ENCODE data around the gene TMA7B.
A peak's percentile ranks its signal among the peaks of the same experiment; 100 is the strongest.

Gene TMA7B

DNA sequence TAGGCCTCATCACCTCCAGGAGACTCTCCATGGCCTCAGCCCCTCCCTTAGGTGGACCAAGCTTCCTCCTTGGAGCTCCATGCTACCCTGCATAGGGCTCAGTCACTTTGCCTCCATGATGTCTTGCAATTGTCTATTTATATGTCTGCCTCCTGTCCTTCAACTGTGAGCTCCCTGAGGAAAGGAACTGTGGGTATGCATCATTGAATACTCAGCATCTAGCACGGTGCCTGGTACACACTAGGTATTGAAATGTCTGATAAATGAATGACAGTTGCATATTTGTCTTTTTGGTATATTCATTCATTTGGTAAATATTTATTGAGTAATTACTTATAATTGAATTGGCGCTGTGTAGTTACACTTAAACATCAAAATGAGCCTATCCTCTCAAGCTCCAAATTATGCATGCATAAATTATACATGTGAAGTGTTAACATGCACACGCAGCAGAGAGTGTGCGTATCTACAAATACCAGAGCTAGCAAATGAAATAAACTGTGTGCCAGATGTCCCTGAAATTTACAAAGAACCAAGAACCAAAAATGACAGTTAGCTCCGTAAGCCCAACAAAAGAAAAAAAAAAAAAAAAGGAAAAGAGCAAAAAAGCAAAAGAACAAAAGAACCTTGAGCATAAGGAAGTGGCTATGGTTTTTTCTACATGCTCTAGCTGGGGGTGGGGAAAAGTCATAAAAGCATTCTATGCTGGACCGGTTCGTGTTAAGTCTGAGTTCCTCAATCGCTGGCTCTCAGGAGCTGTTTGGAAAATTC is 34.1 kb upstream of the TMA7B start:
- Mint-ChIP-seq H3K9me3 (no peaks in the 10 kb centered on the region), H3K27ac (peak overlapping the region; percentile 82), H3K4me1 (ENCODE audit: low read depth) (peaks cover 43% of the 10 kb centered on the region), H3K36me3 (ENCODE audit: low read depth) (peaks cover 35% of the 10 kb centered on the region), H3K27me3 (ENCODE audit: low read depth) (no peaks in the 10 kb centered on the region), H3K4me3 (no peak overlapping the region)

DNA sequence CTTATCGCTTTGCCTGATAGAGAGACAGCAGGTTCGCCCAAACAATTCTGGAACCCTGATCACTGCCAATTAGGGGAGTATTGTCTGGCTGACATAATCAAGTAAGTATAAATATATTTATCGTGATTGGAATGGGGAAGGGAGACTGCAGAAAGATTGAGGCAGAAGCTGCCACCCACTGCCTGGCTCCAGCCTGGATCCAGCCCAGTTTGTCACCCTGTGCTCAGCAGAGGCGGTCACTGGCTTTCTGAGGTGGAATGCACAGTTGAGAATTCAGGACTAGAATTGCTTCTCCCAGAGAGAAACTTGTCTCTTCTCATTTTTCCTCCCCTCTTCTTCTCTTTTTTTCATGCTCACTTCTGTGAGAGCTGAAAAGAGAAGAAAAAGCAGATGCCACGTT is 33.4 kb upstream of the TMA7B start:
- H3K36me3 Mint-ChIP-seq (ENCODE audit: low read depth): peaks cover 35% of the 10 kb centered on the region
- no peaks in the 10 kb centered on the region for H3K9me3 Mint-ChIP-seq
- H3K4me3 Mint-ChIP-seq: no peak overlapping the region
- no peaks in the 10 kb centered on the region for H3K27me3 Mint-ChIP-seq (ENCODE audit: low read depth)
- H3K4me1 Mint-ChIP-seq (ENCODE audit: low read depth): peaks cover 39% of the 10 kb centered on the region
- peak overlapping the region; percentile 82 for H3K27ac Mint-ChIP-seq

DNA sequence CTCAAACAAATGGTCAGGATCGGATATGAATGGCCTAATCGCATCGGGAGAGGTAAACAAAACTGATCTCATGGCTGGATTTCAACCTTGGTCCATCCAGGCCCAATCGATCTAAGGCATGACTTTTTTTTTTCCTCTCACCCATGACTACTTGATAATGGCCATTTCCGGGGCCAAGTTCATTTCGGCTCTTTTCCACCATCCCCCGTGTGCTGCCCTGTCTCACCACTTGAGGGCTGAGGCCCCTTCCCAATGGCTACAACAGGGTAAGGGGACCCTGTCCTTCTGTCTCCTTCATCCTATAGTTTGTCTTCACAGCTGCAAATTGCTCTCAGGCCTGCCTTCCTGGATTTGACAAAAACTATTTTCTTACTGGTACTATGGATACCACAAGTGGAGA is 32.7 kb upstream of the TMA7B start:
- peak overlapping the region; percentile 77 for H3K27ac Mint-ChIP-seq

DNA sequence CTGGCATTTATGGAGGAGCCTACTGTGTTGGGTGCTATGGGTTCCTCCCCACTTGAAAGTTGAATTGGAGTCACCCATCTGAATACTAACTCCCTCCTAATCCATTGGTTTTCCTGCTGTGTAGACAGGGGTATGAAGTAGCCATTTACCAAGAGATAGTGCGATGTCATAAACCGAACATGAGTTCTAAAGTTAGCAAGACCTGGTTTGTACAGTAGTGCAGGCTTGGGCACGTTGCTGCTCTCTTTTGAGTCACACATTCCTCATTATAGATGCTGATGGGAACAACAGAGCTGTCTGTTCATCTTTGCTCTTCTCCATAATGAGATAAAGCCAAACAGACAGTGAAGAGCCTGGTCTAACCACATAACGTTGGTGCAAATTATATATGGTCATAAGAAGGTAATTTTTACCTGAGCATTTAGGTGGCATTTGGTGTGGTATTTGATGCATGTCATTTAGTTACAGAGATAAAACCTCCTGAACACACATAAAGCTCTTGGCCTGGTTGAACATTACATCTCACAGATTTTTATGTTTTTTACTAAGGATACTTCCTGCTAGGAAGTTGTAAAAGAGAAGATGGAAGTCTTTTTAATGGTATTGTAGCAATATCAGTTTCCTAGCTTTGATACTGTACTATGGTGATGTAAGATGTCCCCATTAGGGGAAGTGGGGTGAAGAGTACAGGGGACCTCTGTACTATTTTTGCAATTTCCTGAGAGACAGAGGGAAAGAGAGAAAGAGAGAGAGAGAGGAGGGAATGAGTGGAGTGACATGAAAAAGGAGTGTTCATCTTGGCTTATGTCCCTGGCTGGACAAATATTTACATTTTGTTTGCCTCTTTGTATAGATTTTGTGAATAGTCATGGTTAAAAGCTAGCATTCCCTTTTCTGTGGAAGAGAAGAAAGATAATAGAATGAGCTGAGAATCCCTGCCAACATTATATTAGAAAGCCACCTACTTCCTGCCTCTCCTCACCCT is 31.4 kb upstream of the TMA7B start:
- Mint-ChIP-seq H3K9me3 (no peaks in the 10 kb centered on the region), H3K36me3 (ENCODE audit: low read depth) (peaks cover 33% of the 10 kb centered on the region), H3K4me1 (ENCODE audit: low read depth) (peaks cover 34% of the 10 kb centered on the region), H3K27me3 (ENCODE audit: low read depth) (no peaks in the 10 kb centered on the region), H3K27ac (peak overlapping the region; percentile 77), H3K4me3 (no peak overlapping the region)

More for the DNA sequence above, 32.7 kb upstream of the TMA7B start:
- peaks cover 28% of the 10 kb centered on the region for H3K36me3 Mint-ChIP-seq (ENCODE audit: low read depth)
- H3K9me3 Mint-ChIP-seq: no peaks in the 10 kb centered on the region
- no peaks in the 10 kb centered on the region for H3K27me3 Mint-ChIP-seq (ENCODE audit: low read depth)
- H3K4me3 Mint-ChIP-seq: no peak overlapping the region
- peaks cover 32% of the 10 kb centered on the region for H3K4me1 Mint-ChIP-seq (ENCODE audit: low read depth)

DNA sequence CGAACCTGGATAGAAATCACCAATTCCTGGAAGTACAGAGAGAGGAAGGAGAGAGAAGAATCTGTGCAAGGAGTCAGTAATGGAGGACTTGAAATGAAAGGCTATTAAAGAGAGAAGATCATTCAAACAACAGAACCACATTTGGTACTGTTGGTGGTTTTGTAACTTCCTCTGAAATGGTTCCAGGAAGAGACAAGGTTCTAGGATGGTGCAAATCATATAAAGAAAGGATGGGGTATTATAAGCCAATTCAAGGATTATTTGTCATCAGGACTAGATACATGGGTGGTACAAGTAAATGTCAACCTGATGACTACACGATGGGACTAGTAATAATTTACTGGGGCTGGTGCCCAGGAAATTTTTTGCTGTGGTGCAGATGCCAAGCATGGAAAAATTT is 28.9 kb upstream of the TMA7B start:
- Mint-ChIP-seq H3K4me1 (ENCODE audit: low read depth) (peaks cover 35% of the 10 kb centered on the region), H3K4me3 (no peak overlapping the region), H3K27me3 (ENCODE audit: low read depth) (no peaks in the 10 kb centered on the region), H3K27ac (no peak overlapping the region), H3K9me3 (no peaks in the 10 kb centered on the region), H3K36me3 (ENCODE audit: low read depth) (peaks cover 37% of the 10 kb centered on the region)

DNA sequence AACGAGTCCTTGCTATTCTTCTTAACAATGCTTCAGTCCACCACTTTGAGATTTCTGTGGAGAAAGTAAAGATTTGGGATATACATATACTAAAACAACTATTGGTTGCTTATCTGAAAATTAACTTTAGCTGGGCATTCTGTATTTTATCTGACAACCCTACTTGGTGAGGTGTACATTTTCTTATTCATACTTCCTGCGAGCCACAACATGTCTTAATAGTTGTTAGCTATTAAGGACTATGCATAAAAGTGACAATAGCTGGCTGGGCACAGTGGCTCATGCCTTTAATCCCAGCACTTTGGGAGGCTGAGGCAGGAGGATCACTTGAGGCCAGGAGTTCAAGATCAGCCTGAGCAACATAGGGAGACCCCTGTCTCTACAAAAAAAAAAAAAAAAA is 28.0 kb upstream of the TMA7B start:
- Mint-ChIP-seq H3K4me1 (ENCODE audit: low read depth) (peaks cover 42% of the 10 kb centered on the region), H3K27ac (peak overlapping the region; percentile 73), H3K4me3 (no peak overlapping the region), H3K9me3 (no peaks in the 10 kb centered on the region), H3K27me3 (ENCODE audit: low read depth) (no peaks in the 10 kb centered on the region), H3K36me3 (ENCODE audit: low read depth) (peaks cover 36% of the 10 kb centered on the region)

DNA sequence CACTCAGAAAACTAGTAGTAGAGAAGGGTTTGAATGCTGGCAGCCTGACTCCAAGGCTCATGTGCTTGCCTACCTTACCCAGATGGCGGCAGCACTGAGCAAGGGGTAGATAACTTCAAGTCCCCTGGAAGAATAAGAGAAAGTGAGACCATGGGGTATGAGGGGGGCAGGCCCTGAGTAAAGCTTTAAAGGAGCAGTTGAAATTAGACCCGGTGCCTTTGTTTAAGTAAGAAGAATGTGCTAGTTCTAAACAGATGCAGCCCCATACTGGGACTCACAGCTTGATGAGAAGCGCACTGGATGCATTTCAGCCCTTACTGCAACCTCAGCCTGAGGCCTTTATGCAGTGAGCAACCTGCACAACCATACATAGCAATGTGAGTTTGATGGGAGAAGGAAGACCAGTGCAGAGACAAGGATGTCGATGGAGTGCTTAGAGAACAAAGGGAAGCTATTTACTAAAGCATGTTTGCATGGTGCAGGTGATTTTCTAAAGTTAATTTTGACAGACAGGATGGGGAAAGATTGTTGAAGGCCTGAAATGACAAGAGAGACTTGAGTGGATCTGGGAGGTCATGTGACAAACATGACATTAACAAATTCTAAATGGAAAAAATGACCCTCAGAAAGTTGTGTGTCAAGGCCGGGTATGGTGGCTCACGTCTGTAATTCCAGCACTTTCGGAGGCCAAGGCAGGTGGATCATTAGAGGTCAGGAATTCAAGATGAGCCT is 27.1 kb upstream of the TMA7B start:
- peak overlapping the region; percentile 88 for H3K27ac Mint-ChIP-seq
- H3K4me3 Mint-ChIP-seq: peak overlapping the region; percentile 83
- H3K9me3 Mint-ChIP-seq: no peaks in the 10 kb centered on the region
- peaks cover 32% of the 10 kb centered on the region for H3K36me3 Mint-ChIP-seq (ENCODE audit: low read depth)
- H3K4me1 Mint-ChIP-seq (ENCODE audit: low read depth): peaks cover 51% of the 10 kb centered on the region
- H3K27me3 Mint-ChIP-seq (ENCODE audit: low read depth): no peaks in the 10 kb centered on the region

DNA sequence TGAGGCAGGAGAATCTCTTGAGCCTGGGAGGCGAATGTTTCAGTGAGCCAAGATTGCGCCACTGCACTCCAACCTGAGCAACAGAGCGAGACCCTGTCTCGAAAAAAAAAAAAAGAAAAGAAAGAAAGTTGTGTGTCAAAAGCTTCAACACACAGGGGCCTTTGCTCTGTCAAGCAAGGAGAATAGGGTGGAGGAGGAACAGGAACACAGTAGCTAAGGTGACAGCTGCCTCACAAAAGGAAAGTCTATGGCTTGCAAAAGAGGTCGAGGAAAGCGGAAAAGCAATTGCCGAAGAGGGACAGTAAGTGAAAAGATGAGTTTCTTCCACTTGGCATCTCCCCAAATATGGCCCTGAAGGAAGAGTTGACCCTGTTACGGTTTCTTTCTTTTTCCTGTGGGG is 26.5 kb upstream of the TMA7B start:
- no peaks in the 10 kb centered on the region for H3K9me3 Mint-ChIP-seq
- H3K27me3 Mint-ChIP-seq (ENCODE audit: low read depth): no peaks in the 10 kb centered on the region
- peaks cover 31% of the 10 kb centered on the region for H3K36me3 Mint-ChIP-seq (ENCODE audit: low read depth)
- H3K4me3 Mint-ChIP-seq: peak overlapping the region; percentile 83
- peak overlapping the region; percentile 88 for H3K27ac Mint-ChIP-seq
- peaks cover 58% of the 10 kb centered on the region for H3K4me1 Mint-ChIP-seq (ENCODE audit: low read depth)

DNA sequence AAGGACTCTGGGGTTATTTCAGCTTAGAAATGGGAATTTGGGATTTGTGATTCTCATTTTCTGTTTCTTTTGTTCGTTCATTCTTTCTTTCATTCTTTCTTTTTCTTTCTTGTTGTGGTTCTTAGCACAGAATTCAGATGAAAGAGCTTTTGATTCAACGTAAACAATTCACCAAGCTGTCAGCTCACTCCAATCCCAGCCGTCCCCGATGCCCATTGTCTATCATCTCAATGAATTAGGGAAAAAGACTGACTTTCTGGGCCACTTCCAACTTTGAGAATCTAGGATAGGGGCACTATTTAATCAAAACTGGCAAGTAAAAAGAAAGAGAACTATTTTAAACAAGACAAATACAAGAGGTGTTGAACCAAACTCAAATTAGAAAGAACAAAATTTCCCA is 25.1 kb upstream of the TMA7B start:
- peaks cover 31% of the 10 kb centered on the region for H3K36me3 Mint-ChIP-seq (ENCODE audit: low read depth)
- H3K4me1 Mint-ChIP-seq (ENCODE audit: low read depth): peaks cover 63% of the 10 kb centered on the region
- H3K27ac Mint-ChIP-seq: peak overlapping the region; percentile 79
- peak overlapping the region; percentile 73 for H3K4me3 Mint-ChIP-seq
- H3K9me3 Mint-ChIP-seq: no peaks in the 10 kb centered on the region
- no peaks in the 10 kb centered on the region for H3K27me3 Mint-ChIP-seq (ENCODE audit: low read depth)

DNA sequence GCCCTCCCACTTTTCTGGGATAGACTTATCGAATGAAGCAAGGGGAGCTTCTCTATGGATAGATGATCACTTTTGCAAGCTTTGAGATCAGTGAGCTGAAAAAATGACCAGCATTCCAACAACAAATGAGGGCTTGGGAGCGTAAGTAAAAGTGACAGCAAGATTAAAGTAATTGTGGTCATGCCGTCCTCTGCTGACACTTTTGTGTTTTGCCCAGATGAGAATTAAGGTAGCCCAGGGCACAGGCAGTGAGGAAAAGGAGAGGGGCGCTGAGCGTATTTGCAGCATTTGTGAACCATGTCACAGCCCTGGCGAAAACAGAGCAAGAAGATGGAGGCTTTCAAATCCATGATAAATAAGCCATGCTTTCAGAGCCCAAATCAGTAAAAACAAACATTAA is 24.6 kb upstream of the TMA7B start:
- Mint-ChIP-seq H3K4me1 (ENCODE audit: low read depth) (peaks cover 67% of the 10 kb centered on the region), H3K27ac (peak overlapping the region; percentile 53), H3K27me3 (ENCODE audit: low read depth) (no peaks in the 10 kb centered on the region), H3K9me3 (no peaks in the 10 kb centered on the region), H3K4me3 (peak overlapping the region; percentile 73), H3K36me3 (ENCODE audit: low read depth) (peaks cover 34% of the 10 kb centered on the region)

DNA sequence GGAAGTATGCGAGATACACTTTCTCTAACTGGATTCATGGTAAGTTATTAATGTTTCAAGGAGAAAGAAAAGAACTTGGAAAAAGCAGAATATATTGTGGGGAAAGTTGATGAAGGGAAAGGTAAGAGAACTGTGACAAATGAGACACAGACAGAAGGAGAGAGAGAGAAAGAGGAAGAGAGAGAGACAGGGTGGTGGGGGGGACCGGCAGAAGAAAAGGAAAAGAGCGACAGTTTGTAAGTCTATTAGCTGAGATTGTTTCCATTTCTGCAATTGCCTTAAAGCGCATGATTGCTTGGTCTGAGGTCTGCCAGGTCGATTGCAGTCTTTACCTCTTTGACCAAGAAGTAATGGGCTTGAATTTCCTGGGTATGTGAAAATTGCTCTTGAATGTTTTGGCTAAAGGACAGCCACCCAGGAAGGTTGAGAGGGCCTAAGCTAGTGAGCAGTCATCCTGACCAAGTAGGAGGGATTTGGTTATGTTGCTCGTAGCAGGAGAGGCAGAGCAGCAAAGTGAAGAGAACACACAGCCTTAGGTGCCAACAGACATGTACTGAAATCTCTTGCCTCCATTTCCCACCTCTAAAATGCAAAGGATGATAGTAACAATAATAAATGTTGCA is 23.6 kb upstream of the TMA7B start:
- Mint-ChIP-seq H3K9me3 (no peaks in the 10 kb centered on the region), H3K4me1 (ENCODE audit: low read depth) (peaks cover 75% of the 10 kb centered on the region), H3K36me3 (ENCODE audit: low read depth) (peaks cover 39% of the 10 kb centered on the region), H3K27me3 (ENCODE audit: low read depth) (no peaks in the 10 kb centered on the region), H3K4me3 (peak overlapping the region; percentile 73), H3K27ac (peak overlapping the region; percentile 58)

DNA sequence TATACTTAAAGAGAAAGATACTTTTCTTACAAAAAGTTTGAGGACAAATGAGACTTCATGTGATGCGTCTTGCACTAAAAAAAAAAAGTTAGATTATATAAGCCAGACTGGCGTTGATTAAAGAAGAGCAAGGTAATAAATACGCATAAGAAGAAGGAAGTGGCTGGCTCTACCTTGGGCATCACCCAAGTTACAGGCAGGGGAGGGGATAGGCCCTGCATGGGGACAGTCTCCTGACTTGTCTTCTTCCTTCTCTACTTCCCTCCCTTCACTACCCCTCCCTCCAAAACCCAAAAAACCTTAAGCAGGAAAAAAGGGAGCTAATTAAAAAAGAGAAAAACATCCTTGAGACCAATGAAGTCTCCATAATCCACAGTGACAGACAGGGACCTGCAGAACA is 22.3 kb upstream of the TMA7B start:
- no peaks in the 10 kb centered on the region for H3K9me3 Mint-ChIP-seq
- no peaks in the 10 kb centered on the region for H3K27me3 Mint-ChIP-seq (ENCODE audit: low read depth)
- H3K27ac Mint-ChIP-seq: no peak overlapping the region
- H3K36me3 Mint-ChIP-seq (ENCODE audit: low read depth): peaks cover 41% of the 10 kb centered on the region
- H3K4me3 Mint-ChIP-seq: peak overlapping the region; percentile 30
- peaks cover 84% of the 10 kb centered on the region for H3K4me1 Mint-ChIP-seq (ENCODE audit: low read depth)

DNA sequence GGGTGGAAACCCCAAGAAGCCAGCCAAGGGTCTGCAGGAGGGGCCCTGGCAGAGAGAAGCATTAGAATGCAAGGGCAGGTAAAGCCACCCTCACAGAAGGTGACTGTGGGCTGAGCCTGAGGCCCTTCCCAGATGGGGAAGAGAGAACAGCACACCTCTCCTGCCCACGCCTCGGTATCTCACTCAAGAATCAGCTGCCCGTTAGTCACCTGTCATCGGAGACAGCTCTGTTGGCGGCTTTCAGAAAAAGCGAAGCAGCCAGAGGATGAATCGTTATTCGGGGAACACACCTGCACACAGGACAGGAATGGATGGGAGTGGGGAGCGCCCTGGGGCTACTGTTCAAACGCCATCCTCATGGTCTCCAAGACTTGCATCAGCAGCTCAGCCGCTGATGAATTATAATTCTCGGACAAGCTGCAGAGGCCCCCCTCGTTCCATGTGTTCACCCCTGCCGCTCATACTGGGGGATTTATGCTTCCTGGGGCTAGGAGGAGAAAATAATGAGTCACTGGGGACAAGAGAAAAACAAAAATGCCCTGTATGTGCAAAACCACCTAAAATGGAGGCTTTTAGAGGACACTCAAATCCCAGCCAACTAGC is 21.6 kb upstream of the TMA7B start:
- H3K9me3 Mint-ChIP-seq: no peaks in the 10 kb centered on the region
- no peaks in the 10 kb centered on the region for H3K27me3 Mint-ChIP-seq (ENCODE audit: low read depth)
- H3K27ac Mint-ChIP-seq: no peak overlapping the region
- peaks cover 82% of the 10 kb centered on the region for H3K4me1 Mint-ChIP-seq (ENCODE audit: low read depth)
- peak overlapping the region; percentile 30 for H3K4me3 Mint-ChIP-seq
- peaks cover 39% of the 10 kb centered on the region for H3K36me3 Mint-ChIP-seq (ENCODE audit: low read depth)

DNA sequence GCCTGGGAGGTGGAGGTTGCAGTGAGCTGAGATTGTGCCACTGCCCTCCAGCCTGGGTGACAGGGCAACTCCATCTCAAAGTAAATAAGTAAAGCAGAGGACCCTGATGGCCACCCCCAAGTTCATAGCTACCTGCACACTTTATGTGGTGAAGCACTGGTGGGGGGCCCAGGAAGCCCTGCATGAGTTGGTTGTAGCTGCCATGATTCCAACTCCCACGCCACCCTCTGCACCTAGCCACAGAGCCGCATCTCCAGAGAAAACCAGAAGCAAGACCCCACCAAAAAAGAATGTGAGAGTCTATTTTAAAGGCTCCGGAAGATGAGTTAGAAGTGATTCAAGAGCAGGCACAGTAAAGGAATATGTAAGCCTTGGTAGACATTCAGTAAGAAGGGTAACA is 20.4 kb upstream of the TMA7B start:
- Mint-ChIP-seq H3K9me3 (no peaks in the 10 kb centered on the region), H3K4me3 (no peak overlapping the region), H3K27ac (no peak overlapping the region), H3K4me1 (ENCODE audit: low read depth) (peaks cover 82% of the 10 kb centered on the region), H3K36me3 (ENCODE audit: low read depth) (peaks cover 34% of the 10 kb centered on the region), H3K27me3 (ENCODE audit: low read depth) (no peaks in the 10 kb centered on the region)
